RWPE2 (cell line): ENCODE data around the gene KCNQ1OT1.

ENCODE experiments used
- ATAC-seq: fragments of 200-7000 bp; cut with Tn5 transposase; 3 replicates; pipeline ENCODE4 v1.9.1; 2021; ENCODE audit warnings: low read depth
- DNase-seq: peaks from one replicate; pipeline ENCODE4 v3.0.0-alpha.2; 2020; ENCODE audit warnings: low spot score
- H3K27ac ChIP-seq: fragments of 450-650 bp; 2 replicates; pipeline ENCODE4 v1.5.1; 2017; ENCODE audit warnings: mild to moderate bottlenecking; ENCODE audit not compliant: poor library complexity, severe bottlenecking
- H3K27me3 ChIP-seq: fragments of 250-450 bp; sonication (Bioruptor Pico); 2 replicates; pipeline ENCODE4 v1.5.1; 2021; ENCODE audit warnings: mild to moderate bottlenecking, moderate library complexity; ENCODE audit not compliant: insufficient read depth, poor library complexity, severe bottlenecking
- H3K36me3 ChIP-seq: fragments of 250-450 bp; sonication (Bioruptor Pico); 2 replicates; pipeline ENCODE4 v1.5.1; 2020; ENCODE audit warnings: low read depth, mild to moderate bottlenecking, moderate library complexity
- H3K4me1 ChIP-seq: fragments of 250-450 bp; sonication (Bioruptor Pico); 2 replicates; pipeline ENCODE4 v1.5.1; 2021; ENCODE audit warnings: mild to moderate bottlenecking, moderate library complexity; ENCODE audit not compliant: insufficient read depth, poor library complexity, severe bottlenecking
- H3K4me3 ChIP-seq: fragments of 250-450 bp; sonication (Bioruptor Pico); 2 replicates; pipeline ENCODE4 v1.5.1; 2021; ENCODE audit warnings: mild to moderate bottlenecking, moderate library complexity; ENCODE audit not compliant: severe bottlenecking
- H3K9me3 ChIP-seq: fragments of 250-450 bp; sonication (Bioruptor Pico); 2 replicates; pipeline ENCODE4 v1.5.1; 2021; ENCODE audit warnings: mild to moderate bottlenecking, moderate library complexity; ENCODE audit not compliant: severe bottlenecking
- CTCF ChIP-seq: fragments of 450-650 bp; IDR thresholded peaks from one replicate; pipeline ENCODE4 v1.5.1; 2017; ENCODE audit warnings: mild to moderate bottlenecking, moderate library complexity; ENCODE audit not compliant: poor library complexity, severe bottlenecking

KCNQ1OT1 gene

GRCh38 chr11:2657697-2658284 lies 42.0 kb downstream of the KCNQ1OT1 start:
- no peak for DNase-seq
- H3K27me3 ChIP-seq: no peaks in the 10 kb centered on the region

DNA sequence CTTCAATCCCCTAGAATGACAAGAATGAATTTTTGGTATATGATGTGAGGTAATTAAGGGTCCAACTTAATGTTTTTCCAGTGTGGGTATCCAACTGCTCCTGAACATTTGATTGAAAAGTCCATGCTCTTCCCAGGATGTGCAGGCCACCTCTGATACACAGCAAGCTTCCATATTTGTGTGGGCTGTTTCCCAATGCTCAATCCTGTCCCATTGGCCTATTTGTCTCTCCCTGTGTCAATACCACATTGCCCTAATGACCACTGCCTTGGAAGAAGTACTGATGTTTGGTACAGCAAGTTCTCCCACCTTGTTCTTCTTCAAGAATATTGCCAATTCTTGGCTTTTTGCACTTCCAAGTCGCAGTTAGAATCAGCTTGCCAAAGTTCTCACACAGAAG lies 42.9 kb downstream of the KCNQ1OT1 start:
- no peak overlapping the region for H3K27ac ChIP-seq
- H3K27me3 ChIP-seq: no peaks in the 10 kb centered on the region
- peaks cover 9% of the 10 kb centered on the region for H3K4me1 ChIP-seq
- no peak for TF ChIP-seq CTCF
- no peaks in the 10 kb centered on the region for H3K36me3 ChIP-seq
- H3K4me3 ChIP-seq: no peak overlapping the region
- DNase-seq (no peak), ATAC-seq (no peak)
- peaks cover 14% of the 10 kb centered on the region for H3K9me3 ChIP-seq

More at GRCh38 chr11:2657697-2658284, 42.0 kb downstream of the KCNQ1OT1 start:
- H3K4me3 ChIP-seq: no peak overlapping the region
- H3K9me3 ChIP-seq: peaks cover 13% of the 10 kb centered on the region
- ATAC-seq: no peak
- H3K36me3 ChIP-seq: no peaks in the 10 kb centered on the region
- H3K27ac ChIP-seq: no peak overlapping the region
- peaks cover 9% of the 10 kb centered on the region for H3K4me1 ChIP-seq
- no peak for TF ChIP-seq CTCF

- Histone ChIP-seq H3K27me3 (no peaks in the 10 kb centered on the region), H3K4me1 (peaks cover 9% of the 10 kb centered on the region), H3K27ac (peak overlapping the region; percentile 17), H3K4me3 (no peak overlapping the region), H3K36me3 (no peaks in the 10 kb centered on the region), H3K9me3 (peaks cover 9% of the 10 kb centered on the region)
- ATAC-seq (peak; percentile 81), DNase-seq (no peak)
- TF ChIP-seq CTCF: no peak
These were observed 43.8 kb downstream of the KCNQ1OT1 start for GRCh38 chr11:2655834-2656622.

GRCh38 chr11:2655016-2655719 lies 44.6 kb downstream of the KCNQ1OT1 start:
- TF ChIP-seq CTCF: no peak
- H3K4me1 ChIP-seq: peaks cover 9% of the 10 kb centered on the region
- ATAC-seq: no peak
- no peak for DNase-seq
- H3K36me3 ChIP-seq: no peaks in the 10 kb centered on the region
- no peak overlapping the region for H3K27ac ChIP-seq
- H3K9me3 ChIP-seq: peaks cover 4% of the 10 kb centered on the region
- H3K4me3 ChIP-seq: no peak overlapping the region
- no peaks in the 10 kb centered on the region for H3K27me3 ChIP-seq
